Mucosa of gallbladder (tissue), 1 donor: ENCODE measurements around the gene LDLRAP1. TPM values are rescaled to one million over a fixed set of nuclear protein-coding genes. Genes with fewer than 3 reads are reported as not detected.
A peak's percentile ranks its signal among the peaks of the same experiment; 100 is the strongest.
"Not testable (repeated sequence)": the region's sequence is repeated elsewhere in the genome, so short reads cannot be mapped to it uniquely, and the experiment has no call there.

Experiments
- DNase-seq: peaks from one replicate; pipeline ENCODE4 v3.0.0-alpha.2; 2020; ENCODE audit warnings: low spot score
- total RNA-seq: library from RNA; stranded (reverse); gene quantifications from one replicate; pipeline ENCODE4 v1.2.1, GENCODE V29; 2021
- donor health status: DM: no; HTN: no; CAD: no.

The LDLRAP1 gene, protein sequence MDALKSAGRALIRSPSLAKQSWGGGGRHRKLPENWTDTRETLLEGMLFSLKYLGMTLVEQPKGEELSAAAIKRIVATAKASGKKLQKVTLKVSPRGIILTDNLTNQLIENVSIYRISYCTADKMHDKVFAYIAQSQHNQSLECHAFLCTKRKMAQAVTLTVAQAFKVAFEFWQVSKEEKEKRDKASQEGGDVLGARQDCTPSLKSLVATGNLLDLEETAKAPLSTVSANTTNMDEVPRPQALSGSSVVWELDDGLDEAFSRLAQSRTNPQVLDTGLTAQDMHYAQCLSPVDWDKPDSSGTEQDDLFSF
- total RNA-seq, result 22.8 TPM

DNA sequence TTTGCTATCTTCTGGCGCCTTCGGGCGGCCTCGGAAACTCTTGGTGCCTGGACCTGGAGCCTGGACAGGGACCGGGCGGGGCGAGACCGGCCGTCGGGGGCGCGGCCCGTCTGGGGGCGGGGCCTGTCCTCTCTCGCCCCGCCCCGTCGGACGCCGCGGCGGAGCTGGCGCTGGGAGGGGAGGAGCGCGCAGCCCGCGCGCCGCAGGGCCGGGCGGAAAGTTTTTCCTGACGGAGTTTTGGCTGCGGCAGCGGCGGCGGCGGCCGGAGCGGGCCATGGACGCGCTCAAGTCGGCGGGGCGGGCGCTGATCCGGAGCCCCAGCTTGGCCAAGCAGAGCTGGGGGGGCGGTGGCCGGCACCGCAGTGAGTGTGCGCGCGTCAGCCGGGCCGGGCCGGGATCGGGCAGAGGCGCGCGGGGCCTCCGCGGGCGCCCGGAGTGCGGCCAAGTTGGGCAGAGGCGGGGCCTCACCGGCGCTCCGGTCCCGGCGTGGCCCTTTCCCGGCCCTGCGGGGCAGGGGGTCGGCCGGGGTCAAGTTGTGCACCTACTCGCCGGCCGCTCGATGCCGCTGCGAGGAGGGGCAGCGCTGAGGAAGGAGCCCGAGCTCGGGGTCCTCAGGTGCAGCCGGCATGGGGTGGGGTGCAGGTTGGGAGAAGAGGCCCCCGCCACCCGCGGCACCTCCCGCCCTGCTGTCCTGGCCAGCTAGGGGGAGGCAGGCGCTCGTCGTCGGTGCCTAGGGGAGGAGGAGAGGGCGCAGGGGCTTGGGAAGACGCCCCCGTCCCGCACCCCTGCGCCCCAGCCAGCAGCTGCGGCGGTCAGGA is at the start of gene LDLRAP1:
Gene LDLRAP1, plus strand, starts transcription at position 182 of the 818 bp plus-strand sequence. Its CDS starts 93 bp downstream, at position 275.
- peak; percentile 69 for DNase-seq

DNA sequence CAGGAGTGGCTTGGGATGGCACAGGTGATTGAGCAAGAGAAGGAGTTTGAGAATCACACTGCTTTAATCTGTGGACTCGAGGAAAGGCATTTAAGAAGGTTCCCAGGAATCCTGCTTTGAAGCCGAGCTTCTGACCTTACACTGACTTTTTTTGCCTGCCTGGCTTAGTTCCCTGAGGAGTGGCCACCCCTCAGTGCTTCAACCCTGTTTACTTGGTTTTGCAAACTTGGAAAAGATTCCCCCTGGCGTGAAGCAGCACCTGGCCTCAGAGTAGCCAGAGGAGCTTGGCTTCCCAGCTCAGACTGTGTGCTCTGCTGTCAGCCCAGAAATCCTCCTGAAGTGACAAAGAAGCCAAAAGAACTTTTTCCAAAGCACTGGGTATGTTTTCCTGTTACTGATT is 48.5 kb upstream of the LDLRAP1 start:
- no peak for DNase-seq

DNA sequence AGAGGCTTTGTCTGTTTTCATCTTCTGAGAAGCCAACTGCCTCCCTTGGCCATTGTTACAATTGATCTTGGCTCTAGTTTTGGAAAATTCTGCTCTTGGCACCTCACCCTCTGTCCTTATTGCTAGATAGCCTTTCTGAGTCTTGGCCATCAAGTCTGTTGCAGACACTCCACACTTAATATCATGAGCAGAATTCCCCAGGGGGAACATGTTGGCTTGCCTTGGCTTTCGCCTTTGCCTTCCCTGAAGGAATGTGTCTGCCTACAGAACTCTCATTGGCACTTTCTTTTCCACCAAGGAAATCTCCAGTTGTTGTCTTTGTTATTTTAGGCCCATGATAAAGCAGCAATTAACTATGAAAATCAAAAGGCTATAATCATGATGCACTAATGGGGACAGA is 42.7 kb upstream of the LDLRAP1 start:
- no peak for DNase-seq

DNA sequence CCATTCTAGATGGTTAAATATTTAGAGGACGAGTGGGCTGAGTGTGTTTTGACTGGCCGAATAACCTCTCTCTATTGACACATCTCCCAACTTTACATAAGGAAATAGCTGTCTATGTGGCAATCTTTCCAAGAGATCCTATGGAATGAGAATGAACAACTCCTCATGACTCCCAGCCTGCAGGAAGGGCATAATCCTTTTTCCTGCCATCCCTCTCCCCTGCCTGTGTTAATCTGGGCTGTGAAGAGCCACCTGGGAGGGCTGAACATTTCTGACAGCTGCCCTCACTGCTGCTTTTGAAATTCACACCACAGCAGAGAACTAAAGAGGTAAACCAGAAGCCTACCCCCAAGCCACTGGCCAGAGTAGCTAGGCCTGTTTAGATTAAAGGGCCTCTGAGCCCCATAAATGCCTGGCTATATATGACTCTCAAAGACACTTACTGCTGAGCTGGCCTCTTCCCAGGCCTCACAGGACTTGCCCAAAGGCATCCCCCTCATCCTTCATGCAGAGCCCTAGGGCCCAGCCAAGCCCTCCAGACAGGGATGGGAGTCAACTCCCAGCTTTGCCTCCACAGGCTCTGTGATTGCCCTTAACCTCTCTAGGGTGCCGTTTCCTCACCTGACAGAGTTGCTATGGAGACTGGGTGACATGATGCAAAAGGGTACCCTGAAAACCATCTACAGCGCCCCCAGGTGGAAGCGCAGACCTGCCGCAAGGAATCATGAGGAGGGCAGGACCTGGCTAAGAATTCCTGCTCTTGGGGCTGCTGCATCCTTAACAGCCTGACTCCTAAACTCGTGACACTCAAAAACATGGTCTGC is 42.0 kb upstream of the LDLRAP1 start:
- DNase-seq, result no peak

DNA sequence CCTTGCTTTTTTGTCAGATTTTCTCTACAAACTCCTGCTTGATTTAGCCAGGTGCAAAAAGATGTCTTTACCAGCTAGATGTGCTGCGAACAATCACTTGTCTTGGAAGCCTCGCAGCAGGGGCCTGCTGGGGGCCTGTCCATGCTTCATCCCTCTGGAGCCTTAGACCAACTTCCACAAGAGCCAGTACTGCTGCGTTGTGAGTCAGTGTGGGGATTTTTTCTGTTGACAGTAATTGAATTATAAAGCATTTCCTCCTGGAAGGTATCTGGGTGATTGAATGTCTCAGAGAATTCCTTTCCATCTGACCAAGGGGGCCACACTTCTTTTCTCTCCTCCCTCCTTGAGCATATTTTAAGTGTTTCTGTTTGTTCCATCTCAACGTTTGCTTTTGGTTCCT is 40.4 kb upstream of the LDLRAP1 start:
- no peak for DNase-seq

DNA sequence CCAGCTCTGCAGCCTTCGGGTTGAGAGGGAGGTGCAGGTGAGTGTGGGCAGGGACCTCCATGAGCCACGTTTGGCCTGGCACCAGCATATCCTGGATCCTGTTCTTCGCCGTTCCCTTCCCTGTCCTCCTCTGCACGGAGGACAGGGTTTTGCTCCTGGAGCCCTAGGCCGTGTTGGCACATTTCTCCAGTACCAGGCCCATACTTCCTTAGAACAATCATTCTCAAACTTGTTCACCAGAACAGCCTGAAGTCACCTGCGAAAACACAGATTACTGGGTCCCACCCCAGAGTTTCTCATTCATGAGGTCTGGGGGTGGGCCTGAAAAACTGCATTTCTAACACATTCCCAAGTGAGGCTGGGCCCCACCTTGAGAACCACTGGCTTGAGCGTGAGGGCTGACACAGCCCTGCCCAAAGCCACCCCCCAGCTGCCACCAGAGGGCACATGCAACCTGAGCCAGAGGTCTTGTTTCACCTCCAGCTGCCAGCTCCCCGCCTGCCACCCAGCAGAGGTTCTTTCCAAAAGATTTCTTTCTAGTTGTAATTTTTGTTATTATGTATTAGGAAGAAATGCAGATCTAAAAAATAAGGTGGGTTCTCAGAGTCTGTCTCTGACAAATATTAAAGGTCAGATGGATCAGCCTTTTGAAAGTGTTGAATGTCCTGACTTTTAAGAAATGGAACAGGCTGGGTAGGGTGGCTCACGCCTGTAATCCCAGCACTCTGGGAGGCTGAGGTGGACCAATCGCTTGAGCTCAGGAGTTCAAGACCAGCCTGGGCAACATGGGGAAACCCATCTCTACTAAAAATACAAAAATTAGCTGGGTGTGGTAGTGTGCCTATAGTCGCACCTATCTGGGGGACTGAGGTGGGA is 39.6 kb upstream of the LDLRAP1 start:
- peak; percentile 55 for DNase-seq

DNA sequence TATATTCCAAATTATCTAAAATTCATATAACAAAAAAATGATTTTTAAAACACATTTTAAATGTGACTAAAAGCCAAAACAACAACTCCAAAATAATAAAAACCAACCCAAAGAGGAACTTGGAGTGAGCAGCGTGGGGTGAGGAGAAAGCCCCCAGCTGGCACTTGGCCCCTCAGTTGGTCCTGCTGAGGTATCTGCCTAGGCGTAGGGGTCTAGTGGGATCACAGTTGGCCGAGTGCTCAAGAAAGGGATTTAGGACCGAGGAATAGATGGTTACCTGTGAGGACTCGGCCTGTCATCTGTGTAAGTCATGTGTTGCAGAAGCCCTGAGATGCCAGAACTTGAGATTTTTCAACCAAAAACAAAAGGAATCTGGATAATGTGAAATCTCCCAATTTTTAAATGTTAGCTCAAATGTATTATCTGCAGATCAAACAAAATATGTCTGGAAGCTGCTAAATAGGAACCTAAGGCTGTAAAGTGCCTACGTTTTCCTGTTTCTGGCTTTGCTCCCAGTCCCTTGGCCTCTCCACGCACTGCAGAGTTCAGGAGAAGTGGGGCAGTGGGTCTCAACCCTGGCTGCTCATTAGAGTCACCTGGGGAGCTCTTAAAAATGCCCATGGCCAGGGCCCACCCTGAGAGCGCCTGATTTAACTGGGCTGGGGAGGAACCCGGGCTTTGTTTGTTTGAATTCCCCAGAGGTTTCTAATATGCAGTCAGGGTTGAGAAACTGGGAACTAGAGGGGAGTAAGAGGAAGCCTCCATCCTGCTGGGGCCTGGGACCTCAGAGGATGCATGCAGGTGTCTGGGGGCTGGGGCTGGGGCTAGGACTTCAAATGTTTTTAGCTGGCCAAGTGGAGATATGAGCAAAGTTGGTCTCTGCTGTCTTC is 38.5 kb upstream of the LDLRAP1 start:
- no peak for DNase-seq

DNA sequence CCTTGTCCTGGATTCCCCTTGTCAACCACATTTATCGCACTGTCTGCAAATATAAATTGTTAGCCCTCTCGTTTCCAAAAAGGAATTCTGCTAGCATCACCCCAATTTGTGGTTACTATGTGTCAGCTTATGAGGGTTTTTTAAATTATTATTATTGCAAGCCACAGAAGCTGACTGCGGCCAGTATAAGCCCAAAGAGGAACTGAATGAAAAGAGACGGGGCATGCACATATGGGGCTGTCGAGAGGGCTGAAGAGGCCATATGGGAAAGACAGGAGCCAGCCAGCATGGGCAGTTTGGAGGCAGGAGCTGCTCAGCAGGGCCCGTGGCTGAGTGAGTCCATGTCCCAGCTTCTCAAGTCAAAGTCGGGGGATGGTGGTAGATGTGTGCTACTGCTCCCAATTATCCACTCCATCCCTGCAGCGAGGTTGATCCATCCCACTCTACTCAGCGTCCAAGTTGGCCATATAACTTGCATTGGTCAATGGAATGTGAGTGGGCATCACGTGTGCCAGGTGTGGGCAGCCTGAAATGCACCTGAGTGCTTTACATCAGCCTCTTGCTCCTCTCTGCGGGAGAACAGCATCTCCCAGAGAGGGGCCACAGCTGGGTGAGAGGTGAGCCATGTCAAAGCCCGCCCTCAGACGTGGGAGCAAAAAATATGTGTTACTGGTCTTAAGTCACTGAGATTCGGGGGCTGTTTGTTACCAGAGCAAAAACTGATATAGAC is 37.6 kb upstream of the LDLRAP1 start:
- no peak for DNase-seq

DNA sequence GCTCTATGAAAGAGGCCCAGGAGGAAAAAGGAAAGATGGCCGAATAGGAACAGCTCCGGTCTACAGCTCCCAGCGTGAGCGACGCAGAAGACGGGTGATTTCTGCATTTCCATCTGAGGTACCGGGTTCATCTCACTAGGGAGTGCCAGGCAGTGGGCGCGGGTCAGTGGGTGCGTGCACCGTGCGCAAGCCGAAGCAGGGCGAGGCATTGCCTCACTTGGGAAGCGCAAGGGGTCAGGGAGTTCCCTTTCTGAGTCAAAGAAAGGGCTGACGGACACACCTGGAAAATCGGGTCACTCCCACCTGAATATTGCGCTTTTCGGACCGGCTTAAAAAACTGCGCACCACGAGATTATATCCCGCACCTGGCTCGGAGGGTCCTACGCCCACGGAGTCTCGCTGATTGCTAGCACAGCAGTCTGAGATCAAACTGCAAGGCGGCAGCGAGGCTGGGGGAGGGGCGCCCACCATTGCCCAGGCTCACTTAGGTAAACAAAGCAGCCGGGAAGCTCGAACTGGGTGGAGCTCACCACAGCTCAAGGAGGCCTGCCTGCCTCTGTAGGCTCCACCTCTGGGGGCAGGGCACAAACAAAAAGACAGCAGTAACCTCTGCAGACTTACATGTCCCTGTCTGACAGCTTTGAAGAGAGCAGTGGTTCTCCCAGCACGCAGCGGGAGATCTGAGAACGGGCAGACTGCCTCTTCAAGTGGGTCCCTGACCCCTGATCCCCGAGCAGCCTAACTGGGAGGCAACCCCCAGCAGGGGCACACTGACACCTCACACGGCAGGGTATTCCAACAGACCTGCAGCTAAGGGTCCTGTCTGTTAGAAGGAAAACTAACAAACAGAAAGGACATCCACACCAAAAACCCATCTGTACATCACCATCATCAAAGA is 36.6 kb upstream of the LDLRAP1 start:
- not testable (repeated sequence) for DNase-seq

DNA sequence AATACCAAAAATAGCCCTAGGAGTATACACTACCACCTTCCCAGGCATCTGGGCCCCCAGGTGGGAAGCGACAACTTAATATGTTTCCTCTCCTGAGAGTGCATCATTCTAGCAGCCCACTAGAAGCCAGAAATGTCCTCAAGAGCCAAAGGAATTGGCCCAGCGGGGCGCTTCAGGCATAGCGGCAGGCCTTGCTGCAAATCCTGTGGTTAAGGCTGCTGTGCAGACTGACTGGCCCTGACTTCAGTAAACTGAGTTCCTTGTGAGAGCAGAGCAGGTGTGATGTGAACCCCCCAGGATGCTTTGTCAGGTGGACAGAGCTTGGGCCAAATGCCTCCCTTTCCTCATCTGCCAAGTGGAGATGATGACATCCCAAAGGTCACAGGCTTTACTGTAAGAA is 29.7 kb upstream of the LDLRAP1 start:
- no peak for DNase-seq

DNA sequence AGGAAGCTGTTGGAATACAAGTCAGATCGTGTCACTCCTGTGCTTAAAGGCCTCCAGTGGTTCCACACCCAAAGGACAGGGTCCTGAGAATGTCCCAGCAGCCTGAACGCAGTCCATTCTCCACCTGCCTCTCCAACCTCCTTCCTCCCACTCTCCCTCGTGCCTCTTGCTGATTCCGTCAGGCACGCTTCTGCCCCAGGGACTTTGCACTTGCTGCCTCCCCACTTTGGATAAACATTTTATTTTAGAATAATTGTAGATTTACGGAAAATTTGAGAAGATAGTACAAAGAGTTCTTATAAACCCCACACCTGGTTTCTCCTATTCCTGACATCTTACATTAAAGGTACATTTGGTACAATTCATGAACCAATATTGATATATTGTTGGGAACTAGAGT is 28.4 kb upstream of the LDLRAP1 start:
- no peak for DNase-seq

DNA sequence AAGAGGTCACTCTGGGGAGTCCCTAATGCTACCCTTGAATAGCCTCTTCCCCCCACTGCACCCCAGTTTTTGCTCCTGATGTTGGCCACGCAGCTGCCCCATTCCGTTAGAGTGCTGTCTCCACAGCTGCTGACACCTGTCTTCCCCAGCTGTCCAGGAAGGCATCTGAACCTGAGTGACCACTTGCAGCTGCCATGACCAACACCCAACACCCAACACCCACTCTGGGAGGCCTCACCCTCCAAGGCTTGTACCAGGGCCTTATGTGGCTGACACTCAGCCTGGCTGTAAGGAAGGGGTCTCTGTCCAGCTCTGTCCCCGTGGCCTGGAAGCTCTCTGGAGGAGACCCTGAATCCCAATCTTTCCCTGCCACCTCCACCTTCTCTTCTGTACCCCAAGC is 26.7 kb upstream of the LDLRAP1 start:
- no peak for DNase-seq

DNA sequence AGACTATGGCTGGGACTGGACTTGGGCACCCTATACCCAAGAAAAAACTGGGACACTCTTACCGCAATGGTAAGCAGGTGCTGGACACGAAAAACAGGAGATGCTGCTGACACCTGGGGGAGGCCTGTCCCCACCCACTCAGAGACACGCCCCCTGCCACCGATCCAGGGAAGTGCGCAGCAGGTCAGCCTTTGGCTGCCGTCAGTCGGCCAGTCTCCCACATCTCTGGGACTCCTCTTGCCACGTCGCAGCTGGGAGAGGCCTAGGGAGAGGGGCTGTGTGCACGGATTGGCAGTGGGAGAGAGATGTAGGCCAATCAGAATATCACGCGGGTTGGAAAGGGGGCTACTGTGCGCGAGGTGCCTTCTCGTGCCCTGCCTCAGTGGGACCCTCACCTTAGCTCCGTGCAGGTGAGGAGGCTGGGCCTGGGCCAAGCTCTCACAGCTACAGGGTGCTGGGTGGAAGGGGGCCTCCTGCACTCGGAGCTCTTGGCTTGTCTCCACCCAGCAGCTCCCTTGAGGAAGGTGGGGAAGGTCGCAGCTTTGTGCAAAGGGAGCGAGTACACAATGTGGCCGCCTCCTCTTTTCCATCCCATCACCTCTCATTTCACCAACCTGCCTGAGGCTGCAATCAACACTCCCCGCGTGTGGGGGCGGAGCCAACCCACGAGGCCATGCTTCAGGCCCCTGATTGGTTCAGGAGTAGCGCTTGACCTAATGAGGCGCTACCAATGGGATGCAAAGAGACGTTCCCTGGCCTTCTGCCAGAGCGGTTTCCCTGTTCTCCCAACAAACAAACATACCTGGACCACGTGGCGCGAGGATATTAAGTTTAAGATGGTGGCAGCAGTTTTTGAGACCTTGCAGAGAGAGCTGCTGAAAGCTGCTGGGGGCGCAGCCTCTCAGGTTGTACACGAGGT is 25.7 kb upstream of the LDLRAP1 start:
- DNase-seq, result no peak

DNA sequence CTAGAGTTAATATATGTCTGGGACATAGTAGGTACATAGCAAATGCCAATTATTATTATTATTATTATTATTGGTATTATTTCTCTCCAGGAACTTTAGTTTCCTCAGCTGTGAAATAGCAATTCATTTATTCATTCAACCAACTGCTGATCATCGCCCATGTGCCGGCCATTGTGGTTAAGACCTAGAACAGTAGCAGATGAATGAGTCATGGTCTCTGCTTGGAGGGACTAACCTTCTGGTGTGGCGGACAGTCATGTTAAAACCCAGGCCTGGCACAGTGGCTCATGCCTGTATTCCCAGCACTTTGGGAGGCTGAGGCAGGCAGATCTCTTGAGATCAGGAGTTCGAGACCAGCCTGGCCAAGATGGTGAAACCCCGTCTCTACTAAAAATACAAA is 23.8 kb upstream of the LDLRAP1 start:
- no peak for DNase-seq

DNA sequence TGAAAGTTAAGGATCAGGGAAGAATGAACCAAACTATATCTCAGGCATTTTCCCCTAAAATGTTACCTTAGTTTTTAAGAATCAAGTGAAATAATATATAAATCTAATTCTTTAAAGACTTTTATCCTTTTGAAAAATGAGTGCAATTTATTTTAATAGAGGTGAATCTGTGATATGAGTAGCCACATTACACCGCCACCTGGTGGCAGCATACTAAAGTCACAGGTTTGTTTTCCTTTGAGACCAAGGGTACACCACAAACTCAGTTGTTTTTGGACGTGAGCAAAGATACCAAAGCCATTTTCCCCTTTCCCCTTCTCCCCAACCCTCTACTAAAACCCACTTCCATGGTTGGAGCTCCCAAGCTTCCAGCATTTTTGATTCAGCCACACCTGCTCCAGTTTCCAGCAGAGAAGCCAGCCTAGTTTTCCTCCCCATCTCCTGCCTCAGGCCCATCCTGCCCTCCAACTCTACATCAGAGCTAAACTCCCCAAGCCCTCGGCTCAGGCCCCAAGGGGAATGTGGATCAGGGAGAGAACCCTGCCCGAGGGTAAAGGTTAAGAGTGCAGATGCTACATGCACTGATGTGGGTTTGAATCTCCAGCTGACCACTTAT is 22.9 kb upstream of the LDLRAP1 start:
- peak; percentile 66 for DNase-seq

DNA sequence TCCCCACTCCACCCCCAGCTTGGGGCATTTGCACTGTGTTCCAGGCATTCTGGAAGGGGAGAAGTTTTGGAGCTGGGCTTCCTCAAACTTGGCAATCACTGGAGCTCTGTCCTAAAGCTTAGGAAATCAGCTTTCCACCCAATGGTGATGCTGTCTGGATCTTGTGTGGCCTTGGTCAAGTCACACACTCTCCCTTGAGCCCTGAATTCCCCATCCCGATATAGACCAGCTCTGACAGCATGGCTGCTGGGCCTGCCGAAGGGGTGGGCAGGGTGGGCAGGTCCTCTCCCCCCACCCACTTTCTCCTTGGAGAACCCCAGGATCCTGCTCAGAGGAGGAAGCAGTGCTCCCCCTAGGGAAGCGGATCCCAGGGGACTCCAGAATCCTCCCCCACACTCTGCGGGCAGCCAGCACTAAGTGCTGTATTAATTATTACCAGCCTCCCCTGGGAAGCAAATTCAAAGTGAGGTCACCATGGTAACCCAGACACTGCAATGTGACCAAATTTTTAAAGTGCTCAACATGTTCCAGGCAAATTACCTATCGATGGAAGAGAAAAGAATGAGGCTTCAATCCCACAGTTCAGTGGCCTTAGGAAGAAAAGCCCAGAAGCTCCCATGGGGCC is 21.3 kb upstream of the LDLRAP1 start:
- no peak for DNase-seq

DNA sequence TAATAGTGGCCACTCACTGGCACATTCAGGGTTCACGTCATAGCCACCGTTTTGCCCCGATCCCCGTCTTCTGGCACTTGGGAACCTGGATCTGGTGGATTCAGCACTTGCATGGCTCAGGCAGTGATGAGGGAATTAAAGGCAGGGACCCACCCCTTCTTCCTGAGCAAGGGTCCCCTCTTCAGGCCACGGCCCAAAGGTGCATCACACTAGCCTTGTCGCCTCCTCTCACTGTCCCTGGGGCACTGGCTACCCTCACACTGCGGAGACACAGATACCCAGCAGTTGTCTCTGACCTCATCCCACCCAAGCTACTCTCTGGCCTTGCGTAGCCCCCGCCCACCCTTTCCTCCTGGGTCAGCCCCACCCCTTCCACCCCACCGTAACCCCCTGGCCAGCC is 19.9 kb upstream of the LDLRAP1 start:
- DNase-seq, result no peak
